IMR-90 (cell line): ENCODE data around the gene EGFL7. TPM values are rescaled to one million over a fixed set of nuclear protein-coding genes. Genes with fewer than 3 reads are reported as not detected.

ENCODE experiments used
- ATAC-seq: fragments of 200-7000 bp; cut with Tn5 transposase; 2 replicates; pipeline ENCODE4 v1.9.1; 2020; ENCODE audit warnings: low read depth, mild to moderate bottlenecking, moderate library complexity
- BruUV-seq: library from RNA; stranded (reverse); fragments of 400-500 nt; replicated peaks from 2 replicates; lab custom pipeline; 2021; lab: Mats Ljungman, UMichigan
- CTCF ChIA-PET: fragments of 300-600 bp; formaldehyde crosslinking; extraction: SDS; loops from one replicate; lab custom pipeline; 2021; ENCODE audit warnings: antibody characterized with exemption; lab: Yijun Ruan, JAX
- POLR2A ChIA-PET: fragments of 300-600 bp; sonication (Branson Sonifier 250); formaldehyde crosslinking; loops from one replicate; lab custom pipeline; 2022; ENCODE audit warnings: antibody characterized with exemption; ENCODE audit not compliant: unreplicated experiment; lab: Charles Lee
- DNase-seq: peaks from one replicate; pipeline ENCODE4 v3.0.0; 2013
- H2AFZ ChIP-seq: replicated peaks from 2 replicates; pipeline ENCODE3; 2013; ENCODE audit warnings: low read length, mild to moderate bottlenecking; ENCODE audit not compliant: poor library complexity
- H2AK5ac ChIP-seq: 2 replicates; pipeline ENCODE4 v1.6.1; 2013; ENCODE audit warnings: low read depth, low read length, inconsistent platforms
- H2AK9ac ChIP-seq: replicated peaks from 2 replicates; pipeline ENCODE3; 2013; ENCODE audit warnings: mild to moderate bottlenecking, low read depth, low read length, moderate library complexity; ENCODE audit not compliant: poor library complexity
- H2BK120ac ChIP-seq: 2 replicates; pipeline ENCODE4 v1.6.1; 2013; ENCODE audit warnings: low read depth, low read length, inconsistent platforms
- H2BK15ac ChIP-seq: 3 replicates; pipeline ENCODE4 v1.6.1; 2013; ENCODE audit warnings: low read depth, low read length, inconsistent platforms
- H2BK20ac ChIP-seq: 2 replicates; pipeline ENCODE4 v1.6.1; 2013; ENCODE audit warnings: low read depth, mild to moderate bottlenecking, inconsistent platforms, low read length, moderate library complexity
- H2BK5ac ChIP-seq: 2 replicates; pipeline ENCODE4 v1.6.1; 2013; ENCODE audit warnings: mild to moderate bottlenecking, low read depth, low read length, inconsistent platforms; ENCODE audit not compliant: poor library complexity, severe bottlenecking
- H3K14ac ChIP-seq: replicated peaks from 2 replicates; pipeline ENCODE4 v1.6.1; 2013; ENCODE audit warnings: low read depth, low read length, inconsistent platforms
- H3K18ac ChIP-seq: 2 replicates; pipeline ENCODE4 v1.6.1; 2013; ENCODE audit warnings: low read depth, low read length, control low read depth
- H3K23ac ChIP-seq: 2 replicates; pipeline ENCODE4 v1.6.1; 2013; ENCODE audit warnings: low read depth, low read length, inconsistent platforms
- H3K27ac ChIP-seq: 2 replicates; pipeline ENCODE4 v1.5.1; 2013; ENCODE audit warnings: mild to moderate bottlenecking, control low read depth, low read length; ENCODE audit not compliant: insufficient read depth
- H3K27me3 ChIP-seq: 2 replicates; pipeline ENCODE4 v1.6.1; 2013; ENCODE audit warnings: low read length; ENCODE audit not compliant: control insufficient read depth, insufficient read depth
- H3K36me3 ChIP-seq: 2 replicates; pipeline ENCODE4 v1.6.1; 2013; ENCODE audit warnings: low read length, mixed read lengths; ENCODE audit not compliant: control insufficient read depth, insufficient read depth
- H3K4ac ChIP-seq: 2 replicates; pipeline ENCODE4 v1.6.1; 2013; ENCODE audit warnings: low read depth, low read length, inconsistent platforms
- H3K4me1 ChIP-seq: 2 replicates; pipeline ENCODE4 v1.6.1; 2013; ENCODE audit warnings: low read length, mixed read lengths; ENCODE audit not compliant: control insufficient read depth, insufficient read depth
- H3K4me2 ChIP-seq: 2 replicates; pipeline ENCODE4 v1.6.1; 2013; ENCODE audit warnings: low read depth, mild to moderate bottlenecking, control low read depth, low read length, moderate library complexity
- H3K4me3 ChIP-seq: 2 replicates; pipeline ENCODE4 v1.5.1; 2013; ENCODE audit warnings: low read depth, mild to moderate bottlenecking, control low read depth, low read length, moderate library complexity; ENCODE audit not compliant: insufficient read depth
- H3K56ac ChIP-seq: 2 replicates; pipeline ENCODE4 v1.6.1; 2013; ENCODE audit warnings: low read length, inconsistent platforms; ENCODE audit not compliant: insufficient read depth; ENCODE audit errors: extremely low read depth
- H3K79me1 ChIP-seq, 2 experiments: 2 replicates each; pipeline ENCODE4 v1.6.1; 2013; ENCODE audit warnings: low read length in 2 of 2, inconsistent platforms in 1 of 2, low read depth in 1 of 2
- H3K9ac ChIP-seq: 2 replicates; pipeline ENCODE4 v1.6.1; 2013; ENCODE audit warnings: low read depth, low read length, control low read depth
- H3K9me1 ChIP-seq: 2 replicates; pipeline ENCODE4 v1.6.1; 2013; ENCODE audit warnings: low read length, inconsistent platforms; ENCODE audit not compliant: insufficient read depth
- H3K9me3 ChIP-seq: 2 replicates; pipeline ENCODE4 v1.6.1; 2013; ENCODE audit warnings: low read length; ENCODE audit not compliant: control insufficient read depth, insufficient read depth
- H4K20me1 ChIP-seq: 2 replicates; pipeline ENCODE4 v1.6.1; 2013; ENCODE audit warnings: low read length, inconsistent platforms; ENCODE audit not compliant: insufficient read depth
- H4K5ac ChIP-seq: 2 replicates; pipeline ENCODE4 v1.6.1; 2013; ENCODE audit warnings: mild to moderate bottlenecking, low read depth, low read length, control low read depth
- H4K8ac ChIP-seq, 2 experiments: 2 replicates each; pipeline ENCODE4 v1.6.1; 2013; ENCODE audit warnings: low read depth in 2 of 2, low read length in 2 of 2, control low read depth in 1 of 2, inconsistent platforms in 1 of 2
- H4K91ac ChIP-seq: 2 replicates; pipeline ENCODE4 v1.6.1; 2013; ENCODE audit warnings: low read depth, low read length, inconsistent platforms; ENCODE audit not compliant: insufficient read depth
- CHD1 ChIP-seq: IDR thresholded peaks from 2 replicates; pipeline ENCODE4 v1.6.1; 2012; ENCODE audit warnings: low read depth, low read length, improper control_type of control experiment
- CTCF ChIP-seq: conservative IDR thresholded peaks from 2 replicates; pipeline ENCODE4 v1.5.1; 2012; ENCODE audit warnings: mild to moderate bottlenecking, low read depth, low read length, improper control_type of control experiment
- FOS ChIP-seq: fragments of 150-350 bp; IDR thresholded peaks from 2 replicates; pipeline ENCODE4 v1.6.1; 2016; ENCODE audit warnings: low read depth, low read length
- MAFK ChIP-seq: IDR thresholded peaks from 2 replicates; pipeline ENCODE4 v1.6.1; 2012; ENCODE audit warnings: low read depth, low read length, improper control_type of control experiment
- NFE2L2 ChIP-seq: fragments of 150-350 bp; IDR thresholded peaks from 2 replicates; pipeline ENCODE4 v1.6.1; 2016; ENCODE audit warnings: low read depth, mild to moderate bottlenecking, low read length
- POLR2A ChIP-seq: IDR thresholded peaks from 2 replicates; pipeline ENCODE4 v1.6.1; 2012; ENCODE audit warnings: mild to moderate bottlenecking, low read depth, low read length
- RAD21 ChIP-seq: IDR thresholded peaks from 2 replicates; pipeline ENCODE4 v1.6.1; 2012; ENCODE audit warnings: low read length, improper control_type of control experiment
- SMC3 ChIP-seq: fragments of 150-350 bp; IDR thresholded peaks from 2 replicates; pipeline ENCODE4 v1.6.1; 2016; ENCODE audit warnings: low read depth, mild to moderate bottlenecking, antibody characterized with exemption, low read length, moderate library complexity
- WGBS, 2 experiments: methylation state at CpG; one replicate each; pipeline versions ENCODE4 v1.1.5 to v1.1.7; 2013; ENCODE audit warnings: missing lambda C conversion rate in 2 of 2; ENCODE audit not compliant: insufficient read length in 1 of 2; ENCODE audit errors: extremely low coverage in 2 of 2; 5-methylcytosine and 5-hydroxymethylcytosine counted together
- dilution Hi-C: fragments of 300-500 bp; cut with HindIII; formaldehyde crosslinking; loops from one replicate; pipeline ENCODE4 v1.14.3; 2018; ENCODE audit warnings: low sequenced_read_pairs; ENCODE audit not compliant: unreplicated experiment
- in situ Hi-C: fragments of 300-500 bp; cut with MboI; formaldehyde crosslinking; loops from 3 replicates; pipeline ENCODE4 v1.14.3; 2019; ENCODE audit warnings: low sequenced_read_pairs, inconsistent platforms, mixed read lengths
- intact Hi-C: fragments of 100-400 bp; cut with micrococcal nuclease; formaldehyde crosslinking; loops from 2 replicates; pipeline ENCODE4 v1.10.0; 2022
- polyA plus RNA-seq, 3 experiments: library from polyadenylated mRNA; depleted of rRNA; stranded (reverse); fragments of >200 nt; gene quantifications; 2 replicates each; pipeline ENCODE4 v1.2.3, GENCODE V29; 2012; ENCODE audit warnings: low replicate concordance in 1 of 3
- total RNA-seq: library from RNA; depleted of rRNA; stranded (reverse); fragments of >200 nt; gene quantifications from 2 replicates; pipeline ENCODE4 v1.2.3, GENCODE V29; 2012

EGFL7 gene
- total and polyA plus RNA-seq, 2 of the 4 experiments (the other 2 are of a cell fraction) = 2.2 to 10.4 TPM

DNA sequence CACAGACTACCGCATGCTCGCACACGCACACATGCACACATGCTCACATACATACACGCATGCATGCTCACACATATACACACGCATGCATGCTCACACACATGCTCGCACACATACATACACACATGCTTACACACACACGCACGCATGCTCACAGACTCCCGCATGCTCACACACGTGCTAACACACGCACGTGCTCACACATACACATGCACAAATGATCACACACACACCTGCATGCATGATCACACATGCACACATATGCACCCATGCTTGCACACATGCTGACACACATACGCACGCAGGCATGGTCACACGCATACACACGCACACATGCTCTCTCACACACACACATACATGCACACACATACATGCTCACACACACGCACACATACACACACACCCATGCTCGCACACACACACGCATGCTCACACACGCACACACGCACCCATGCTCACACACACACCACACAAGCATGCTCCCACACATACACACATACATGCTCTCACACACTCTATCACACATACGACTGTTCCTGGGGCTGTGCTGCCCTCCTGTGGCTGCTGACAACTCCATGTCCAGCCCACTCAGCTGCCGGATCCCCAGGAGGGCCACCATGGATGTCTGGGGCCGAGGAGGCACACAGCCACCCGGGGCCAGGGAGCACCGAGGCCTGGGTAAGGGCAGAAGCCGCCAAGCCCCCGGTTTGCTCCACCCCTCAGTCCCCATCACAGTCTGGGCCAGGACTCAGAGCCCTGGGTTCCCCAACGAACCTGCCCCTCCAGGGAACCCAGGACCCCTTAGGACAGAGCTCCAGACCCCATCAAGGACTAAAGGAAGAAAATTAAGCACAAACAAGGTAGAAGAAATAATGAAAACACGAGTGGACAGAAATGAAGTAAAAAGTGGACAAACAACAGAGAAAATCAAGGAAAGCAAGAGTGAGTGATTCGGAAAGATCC lies 31.4 kb upstream of the EGFL7 start:
- Histone ChIP-seq H3K4ac (no peak overlapping the region), H4K91ac (no peak overlapping the region), H3K27ac (no peak overlapping the region), H3K9me3 (no peaks in the 10 kb centered on the region), H2AK5ac (no peak overlapping the region), H3K4me3 (no peak overlapping the region), H3K14ac (no peak overlapping the region), H2BK15ac (no peak overlapping the region), H4K8ac (no peak overlapping the region), H3K79me1 (no peaks in the 10 kb centered on the region; a peak in 1 of 4 replicates), H3K56ac (no peak overlapping the region), H3K4me1 (no peaks in the 10 kb centered on the region), H3K9ac (no peak overlapping the region), H3K23ac (no peak overlapping the region), H3K36me3 (no peaks in the 10 kb centered on the region), H2BK120ac (no peak overlapping the region), H3K18ac (no peak overlapping the region), H4K5ac (no peak overlapping the region), H3K9me1 (peaks cover 6% of the 10 kb centered on the region; the same call in 1 of the 2 replicates), H2AK9ac (no peak overlapping the region), H2AFZ (peak overlapping the region; percentile 16), H4K20me1 (peaks cover 9% of the 10 kb centered on the region; the same call in 1 of the 2 replicates), H2BK20ac (no peak overlapping the region), H2BK5ac (no peak overlapping the region), H3K4me2 (no peak overlapping the region), H3K27me3 (peaks cover 11% of the 10 kb centered on the region)
- CTCF ChIA-PET = interaction anchor here (0.9 to 1.3 kb wide), 4 partner anchors 10 to 147 kb away, joined by 3 to 9 read pairs (median 4); no protein-coding TSS in a partner anchor
- DNase-seq (peak; percentile 76), ATAC-seq (peak; percentile 91)
- dilution Hi-C loops (no loop called here), intact Hi-C loops (loop anchor here (1.0 kb wide), 1 partner anchor 146 kb away; no protein-coding TSS in a partner anchor), in situ Hi-C loops (loop anchor here (5.0 kb wide), 1 partner anchor 139 kb away; no protein-coding TSS in a partner anchor)
- no TSS peak for BruUV-seq
- 74% methylated on average over 18 of the region's 31 CpGs; no CpG with 5 or more reads in 1 of the 2 experiments for WGBS, 2 experiments
- POLR2A ChIA-PET = no interaction called here
- TF ChIP-seq MAFK (no peak), FOS (no peak), CTCF (peak; percentile 91), RAD21 (peak; percentile 97), CHD1 (no peak), SMC3 (peak; percentile 95), POLR2A (0 out of 2 replicates have a peak, but pooled peaks have one; percentile 30), NFE2L2 (no peak)
